Measurements from ENCODE around the gene FBXL13. TPM values are rescaled to one million over a fixed set of nuclear protein-coding genes. Genes with fewer than 3 reads are reported as not detected.

Gene FBXL13
- total and polyA plus RNA-seq, 2 of the 8 experiments (the other 6 are each of a cell fraction or from before 2014, with no cell fraction given) = 1.2 to 2.8 TPM

DNA sequence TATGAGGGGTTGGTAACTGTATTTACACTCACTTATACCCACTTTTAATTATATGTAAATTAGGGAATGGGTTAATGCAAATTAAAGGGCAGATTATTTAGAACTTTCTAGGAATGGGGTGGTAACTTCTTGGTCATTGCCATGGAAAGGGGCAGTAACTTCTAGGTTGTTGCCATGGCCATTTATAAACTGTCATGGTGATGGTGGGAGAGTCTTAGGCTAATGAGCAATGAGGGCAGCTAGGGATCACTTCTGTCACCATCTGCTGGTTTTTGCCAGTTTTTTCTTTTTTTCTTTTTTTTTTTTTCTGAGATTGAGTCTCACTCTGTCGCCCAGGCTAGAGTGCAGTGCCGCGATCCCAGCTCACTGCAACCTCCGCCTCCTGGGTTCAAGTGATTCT is 41.2 kb upstream of the FBXL13 start (continued):
- TF ChIP-seq CHD7 (IDR thresholded peaks at IDR 0.05; ENCODE audit: insufficient replicate concordance, low read length) = no peak
- no peak for TF ChIP-seq TEAD4 (IDR thresholded peaks at IDR 0.05; ENCODE audit: low read depth, low read length)
- TF ChIP-seq, protein P1, sequence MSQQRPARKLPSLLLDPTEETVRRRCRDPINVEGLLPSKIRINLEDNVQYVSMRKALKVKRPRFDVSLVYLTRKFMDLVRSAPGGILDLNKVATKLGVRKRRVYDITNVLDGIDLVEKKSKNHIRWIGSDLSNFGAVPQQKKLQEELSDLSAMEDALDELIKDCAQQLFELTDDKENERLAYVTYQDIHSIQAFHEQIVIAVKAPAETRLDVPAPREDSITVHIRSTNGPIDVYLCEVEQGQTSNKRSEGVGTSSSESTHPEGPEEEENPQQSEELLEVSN (IDR thresholded peaks at IDR 0.05) = no peak
- no peak for TF ChIP-seq CBX8 (IDR thresholded peaks at IDR 0.05; ENCODE audit: borderline replicate concordance, low read depth, low read length)
- no peak for TF ChIP-seq CREB1 (IDR thresholded peaks at IDR 0.05)
- no peak for TF ChIP-seq POLR2A (IDR thresholded peaks at IDR 0.05; ENCODE audit: control extremely low read depth in 1 of 2, low read depth in 2 of 2, low read length in 2 of 2)
- no peak for TF ChIP-seq NANOG (IDR thresholded peaks at IDR 0.05; ENCODE audit: insufficient read depth, low read depth, low read length, poor library complexity, severe bottlenecking)
- TF ChIP-seq PHF8 (conservative IDR thresholded peaks at IDR 0.05; ENCODE audit: low read depth, low read length) = no peak
- TF ChIP-seq ZNF274 (IDR thresholded peaks at IDR 0.05; ENCODE audit: borderline replicate concordance, extremely low read depth, low read length) = no peak
- no peak for TF ChIP-seq EP300 (IDR thresholded peaks at IDR 0.05; ENCODE audit: borderline replicate concordance in 1 of 2, low read depth in 2 of 2, low read length in 2 of 2)
- no peak for TF ChIP-seq CHD2 (IDR thresholded peaks at IDR 0.05; ENCODE audit: low read length)

All from H1 (cell line).